OCI-M2 (cell line): ENCODE data around the gene NLK.
"Not testable (repeated sequence)": the region's sequence is repeated elsewhere in the genome, so short reads cannot be mapped to it uniquely, and the experiment has no call there.

Experiments
- DNase-seq: peaks from one replicate; lab custom pipeline; 2025; ENCODE audit not compliant: unreplicated experiment; lab: John Stamatoyannopoulos, UW

NLK gene

GRCh38 chr17:28188841-28189263 is 146.4 kb downstream of the NLK start:
- no peak for DNase-seq

GRCh38 chr17:28189667-28190066 is 147.2 kb downstream of the NLK start:
- no peak for DNase-seq

- no peak for DNase-seq
Observed at GRCh38 chr17:28191018-28191417, 148.5 kb downstream of the NLK start.

- DNase-seq, result no peak
Observed at GRCh38 chr17:28193241-28193640, 150.8 kb downstream of the NLK start.

- no peak for DNase-seq
Observed at GRCh38 chr17:28194382-28194781, 151.9 kb downstream of the NLK start.

GRCh38 chr17:28196636-28197035 is 154.2 kb downstream of the NLK start:
- no peak for DNase-seq

GRCh38 chr17:28199115-28199514 is 156.6 kb downstream of the NLK start:
- no peak for DNase-seq

GRCh38 chr17:28199728-28200127 is 157.3 kb downstream of the NLK start:
- no peak for DNase-seq

- DNase-seq, result no peak
Observed at GRCh38 chr17:28201315-28201714, 158.8 kb downstream of the NLK start.

GRCh38 chr17:28204244-28204643 is 161.8 kb downstream of the NLK start:
- DNase-seq, result no peak

- no peak for DNase-seq
Observed at GRCh38 chr17:28204751-28205150, 162.3 kb downstream of the NLK start.

- DNase-seq, result no peak
Observed at GRCh38 chr17:28206292-28206691, 163.8 kb downstream of the NLK start.

GRCh38 chr17:28211811-28212210 is 169.3 kb downstream of the NLK start:
- DNase-seq, result no peak

GRCh38 chr17:28213578-28213977 is 171.1 kb downstream of the NLK start:
- not testable (repeated sequence) for DNase-seq

- DNase-seq, result no peak
Observed at GRCh38 chr17:28216052-28216451, 173.6 kb downstream of the NLK start.

- DNase-seq, result no peak
Observed at GRCh38 chr17:28216528-28216927, 174.1 kb downstream of the NLK start.

GRCh38 chr17:28219771-28220170 is 177.3 kb downstream of the NLK start:
- no peak for DNase-seq

- no peak for DNase-seq
Observed at GRCh38 chr17:28221751-28222414, 179.4 kb downstream of the NLK start.

- DNase-seq, result no peak
Observed at GRCh38 chr17:28225271-28225670, 182.8 kb downstream of the NLK start.

GRCh38 chr17:28225867-28226266 is 183.4 kb downstream of the NLK start:
- no peak for DNase-seq

- DNase-seq, result no peak
Observed at GRCh38 chr17:28226563-28227315, 184.3 kb downstream of the NLK start.

- DNase-seq, result no peak
Observed at GRCh38 chr17:28227316-28228108, 185.0 kb downstream of the NLK start.
